KMS-11 (cell line): ENCODE data around the gene SMC5.

Source experiments
- H2AFZ ChIP-seq: fragments of 200-600 bp; sonication (generic); 2 replicates; pipeline ENCODE4 v1.6.1; 2016; ENCODE audit warnings: antibody characterized with exemption, mixed run types, low read depth
- H3K27ac ChIP-seq: fragments of 200-600 bp; sonication (generic); 2 replicates; pipeline ENCODE4 v1.6.1; 2016; ENCODE audit warnings: mild to moderate bottlenecking, mixed run types
- H3K27me3 ChIP-seq: fragments of 200-600 bp; sonication (generic); 2 replicates; pipeline ENCODE4 v1.6.1; 2017; ENCODE audit warnings: mild to moderate bottlenecking, low read depth, mixed run types, moderate library complexity; ENCODE audit not compliant: insufficient read depth
- H3K36me3 ChIP-seq: fragments of 200-600 bp; sonication (generic); 2 replicates; pipeline ENCODE4 v1.6.1; 2017; ENCODE audit warnings: mild to moderate bottlenecking, mixed run types; ENCODE audit not compliant: insufficient read depth
- H3K4me1 ChIP-seq: fragments of 200-600 bp; sonication (generic); 2 replicates; pipeline ENCODE4 v1.6.1; 2016; ENCODE audit warnings: mild to moderate bottlenecking, low read depth, mixed run types; ENCODE audit not compliant: poor library complexity, severe bottlenecking
- H3K4me2 ChIP-seq: fragments of 200-600 bp; sonication (generic); 2 replicates; pipeline ENCODE4 v1.7.0; 2016; ENCODE audit warnings: mild to moderate bottlenecking, mixed run types
- H3K4me3 ChIP-seq: fragments of 200-600 bp; sonication (generic); IDR thresholded peaks from 2 replicates; pipeline ENCODE4 v1.6.1; 2017; ENCODE audit warnings: low read depth, low read length, mixed read lengths; ENCODE audit not compliant: insufficient read depth
- H3K79me2 ChIP-seq: fragments of 200-600 bp; sonication (generic); 2 replicates; pipeline ENCODE4 v1.6.1; 2016; ENCODE audit warnings: low read depth, mixed run types; ENCODE audit not compliant: insufficient read depth
- H3K9ac ChIP-seq: fragments of 200-600 bp; sonication (generic); 2 replicates; pipeline ENCODE4 v1.6.1; 2016; ENCODE audit warnings: mild to moderate bottlenecking, mixed run types
- H4K20me1 ChIP-seq: fragments of 200-600 bp; sonication (generic); 2 replicates; pipeline ENCODE4 v1.6.1; 2016; ENCODE audit warnings: mild to moderate bottlenecking, mixed run types; ENCODE audit not compliant: insufficient read depth
- CTCF ChIP-seq: fragments of 200-600 bp; sonication (generic); conservative IDR thresholded peaks from 2 replicates; pipeline ENCODE4 v1.6.1; 2017; ENCODE audit warnings: low read depth, mild to moderate bottlenecking, antibody characterized with exemption, low read length, moderate library complexity, mixed read lengths

The SMC5 gene

DNA sequence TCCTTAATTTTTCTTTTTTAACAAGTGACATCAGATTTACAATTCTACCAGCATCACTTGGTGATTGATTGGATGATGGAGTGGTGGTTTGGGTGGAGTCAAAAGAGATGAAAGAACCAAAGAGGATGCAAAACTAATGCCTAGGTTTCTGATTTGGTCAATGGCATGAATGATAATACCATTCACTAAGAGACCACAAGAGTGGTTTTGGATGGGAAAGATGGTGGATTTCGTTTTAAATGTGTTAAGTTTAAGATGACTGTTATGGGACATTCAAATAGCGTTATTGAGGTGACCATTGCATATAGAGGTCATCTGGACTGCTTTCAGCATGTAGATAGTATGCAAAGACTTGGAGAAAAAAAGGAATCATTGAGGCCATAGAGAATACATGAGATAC lies 3.6 kb downstream of the SMC5 start:
- Histone ChIP-seq H3K4me3 (no peak overlapping the region), H3K36me3 (peaks cover 4% of the 10 kb centered on the region; the same call in 1 of the 2 replicates), H4K20me1 (no peaks in the 10 kb centered on the region; the same call in 1 of the 2 replicates), H3K4me2 (no peak overlapping the region), H3K79me2 (peaks cover 55% of the 10 kb centered on the region), H3K4me1 (peaks cover 23% of the 10 kb centered on the region), H3K9ac (no peak overlapping the region), H2AFZ (no peak overlapping the region), H3K27me3 (no peaks in the 10 kb centered on the region), H3K27ac (no peak overlapping the region)
- TF ChIP-seq CTCF, result no peak

- Histone ChIP-seq H3K27ac (no peak overlapping the region), H3K4me2 (no peak overlapping the region), H3K4me3 (no peak overlapping the region), H3K79me2 (peaks cover 55% of the 10 kb centered on the region), H3K4me1 (peaks cover 18% of the 10 kb centered on the region), H2AFZ (no peak overlapping the region), H3K9ac (no peak overlapping the region), H3K27me3 (no peaks in the 10 kb centered on the region), H3K36me3 (peaks cover 4% of the 10 kb centered on the region; the same call in 1 of the 2 replicates), H4K20me1 (no peaks in the 10 kb centered on the region; the same call in 1 of the 2 replicates)
- no peak for TF ChIP-seq CTCF
These were observed 4.2 kb downstream of the SMC5 start for GRCh38 chr9:70262948-70263347.

DNA sequence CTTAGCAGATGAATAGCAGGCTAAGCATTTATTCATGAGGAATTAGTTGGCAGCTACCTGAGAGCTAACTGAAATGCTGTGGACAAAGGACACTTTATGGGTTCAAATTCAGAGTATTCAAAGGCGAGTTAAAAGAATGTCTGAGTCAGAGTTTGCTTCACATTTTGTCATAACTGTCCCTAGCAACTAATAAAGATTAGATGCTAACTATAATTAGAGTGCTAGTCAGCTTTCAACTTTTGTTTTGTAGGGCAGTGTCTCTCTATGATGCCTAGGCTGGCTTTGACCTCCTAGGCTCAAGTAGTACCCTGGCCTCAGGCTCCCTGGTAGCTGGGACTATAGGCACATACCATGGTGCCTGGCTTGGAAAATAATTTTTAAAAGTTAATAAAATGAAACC lies 4.6 kb downstream of the SMC5 start:
- Histone ChIP-seq H3K36me3 (peaks cover 4% of the 10 kb centered on the region; the same call in 1 of the 2 replicates), H4K20me1 (no peaks in the 10 kb centered on the region; the same call in 1 of the 2 replicates), H3K27me3 (no peaks in the 10 kb centered on the region), H3K27ac (no peak overlapping the region), H3K4me1 (peaks cover 15% of the 10 kb centered on the region), H3K9ac (no peak overlapping the region), H3K79me2 (peaks cover 55% of the 10 kb centered on the region), H3K4me3 (no peak overlapping the region), H3K4me2 (no peak overlapping the region), H2AFZ (no peak overlapping the region)
- no peak for TF ChIP-seq CTCF

GRCh38 chr9:70278305-70278704 lies 19.5 kb downstream of the SMC5 start:
- no peak for TF ChIP-seq CTCF
- H3K36me3 ChIP-seq, result peaks cover 10% of the 10 kb centered on the region; the same call in 1 of the 2 replicates
- no peak overlapping the region for H3K9ac ChIP-seq
- no peak overlapping the region for H3K4me2 ChIP-seq
- no peaks in the 10 kb centered on the region for H4K20me1 ChIP-seq
- no peak overlapping the region for H2AFZ ChIP-seq
- no peaks in the 10 kb centered on the region for H3K79me2 ChIP-seq
- H3K4me1 ChIP-seq, result no peaks in the 10 kb centered on the region
- no peak overlapping the region for H3K4me3 ChIP-seq
- no peaks in the 10 kb centered on the region for H3K27me3 ChIP-seq
- no peak overlapping the region for H3K27ac ChIP-seq
